Esophagus (tissue), 2 donors: Measurements from ENCODE around the gene MAGEB5. TPM values are rescaled to one million over a fixed set of nuclear protein-coding genes. Genes with fewer than 3 reads are reported as not detected.

Experiments used
- polyA plus RNA-seq, 2 donors: library from polyadenylated mRNA; stranded (reverse); fragments of 200-250 nt; gene quantifications; one replicate each; pipeline ENCODE4 v1.2.3, GENCODE V29; 2013
- donor health status: healthy with polysubstance abuse.
- donor health status: Bipolar disorder and iron deficiency.

Gene MAGEB5
- polyA plus RNA-seq, 2 donors, result not detected

Other genes with a start within 250 kb of the MAGEB5 start
- gene MAGEB18, start 77.8 kb upstream of the MAGEB5 start, polyA plus RNA-seq, result not detected
- gene MAGEB6B, start 55.6 kb upstream of the MAGEB5 start, polyA plus RNA-seq, result not detected
- not detected for gene MAGEB6, start 23.7 kb upstream of the MAGEB5 start, polyA plus RNA-seq